ENCODE data around the gene ASB7.
"Not testable (repeated sequence)": the region's sequence is repeated elsewhere in the genome, so short reads cannot be mapped to it uniquely, and the experiment has no call there.

The ASB7 gene

GRCh38 chr15:100572362-100572983 is 29.9 kb upstream of the ASB7 start:
- peak; percentile 32 for DNase-seq (ENCODE audit: low read depth)
- TF ChIP-seq MYC (IDR thresholded peaks at IDR 0.05; ENCODE audit: low read depth, low read length) (no peak), POLR2A (IDR thresholded peaks at IDR 0.05; ENCODE audit: extremely low read depth, insufficient read length) (no peak), CTCF (IDR thresholded peaks at IDR 0.05; ENCODE audit: low read depth, low read length) (no peak), MAX (IDR thresholded peaks at IDR 0.05; ENCODE audit: low read depth, low read length) (no peak)
- no peak overlapping the region for H3K4me3 ChIP-seq (ENCODE audit: low read depth, low read length)

- H3K4me3 ChIP-seq (ENCODE audit: low read depth, low read length), result no peak overlapping the region
- TF ChIP-seq MAX (IDR thresholded peaks at IDR 0.05; ENCODE audit: low read depth, low read length) (no peak), POLR2A (IDR thresholded peaks at IDR 0.05; ENCODE audit: extremely low read depth, insufficient read length) (no peak), MYC (IDR thresholded peaks at IDR 0.05; ENCODE audit: low read depth, low read length) (no peak), CTCF (IDR thresholded peaks at IDR 0.05; ENCODE audit: low read depth, low read length) (no peak)
- DNase-seq (ENCODE audit: low read depth), result no peak
These were observed 28.9 kb upstream of the ASB7 start for GRCh38 chr15:100573526-100573925.

- DNase-seq (ENCODE audit: low read depth), result no peak
- TF ChIP-seq POLR2A (IDR thresholded peaks at IDR 0.05; ENCODE audit: extremely low read depth, insufficient read length), result no peak
- H3K4me3 ChIP-seq (ENCODE audit: low read depth, low read length), result no peak overlapping the region
These were observed 22.0 kb upstream of the ASB7 start for GRCh38 chr15:100580414-100580813.

- TF ChIP-seq CTCF (IDR thresholded peaks at IDR 0.05; ENCODE audit: low read depth, low read length) (no peak), POLR2A (IDR thresholded peaks at IDR 0.05; ENCODE audit: extremely low read depth, insufficient read length) (no peak), MYC (IDR thresholded peaks at IDR 0.05; ENCODE audit: low read depth, low read length) (no peak), MAX (IDR thresholded peaks at IDR 0.05; ENCODE audit: low read depth, low read length) (no peak)
- DNase-seq (ENCODE audit: low read depth), result peak; percentile 44
- H3K4me3 ChIP-seq (ENCODE audit: low read depth, low read length), result no peak overlapping the region
These were observed 13.6 kb upstream of the ASB7 start for GRCh38 chr15:100588638-100589242.

- DNase-seq (ENCODE audit: low read depth); H3K4me3 ChIP-seq (ENCODE audit: low read depth, low read length): not testable (repeated sequence)
These were observed 11.2 kb upstream of the ASB7 start for GRCh38 chr15:100591163-100591562.

- no peak for DNase-seq (ENCODE audit: low read depth)
- TF ChIP-seq MAX (IDR thresholded peaks at IDR 0.05; ENCODE audit: low read depth, low read length) (no peak), MYC (IDR thresholded peaks at IDR 0.05; ENCODE audit: low read depth, low read length) (no peak), CTCF (IDR thresholded peaks at IDR 0.05; ENCODE audit: low read depth, low read length) (no peak), POLR2A (IDR thresholded peaks at IDR 0.05; ENCODE audit: extremely low read depth, insufficient read length) (no peak)
- H3K4me3 ChIP-seq (ENCODE audit: low read depth, low read length), result no peak overlapping the region
These were observed 10.6 kb upstream of the ASB7 start for GRCh38 chr15:100591835-100592234.

- DNase-seq (ENCODE audit: low read depth), result no peak
- no peak overlapping the region for H3K4me3 ChIP-seq (ENCODE audit: low read depth, low read length)
These were observed 9.5 kb upstream of the ASB7 start for GRCh38 chr15:100592898-100593297.

More at GRCh38 chr15:100592898-100593297, 9.5 kb upstream of the ASB7 start:
- TF ChIP-seq MAX (IDR thresholded peaks at IDR 0.05; ENCODE audit: low read depth, low read length) (no peak), POLR2A (IDR thresholded peaks at IDR 0.05; ENCODE audit: extremely low read depth, insufficient read length) (no peak), MYC (IDR thresholded peaks at IDR 0.05; ENCODE audit: low read depth, low read length) (no peak), CTCF (IDR thresholded peaks at IDR 0.05; ENCODE audit: low read depth, low read length) (no peak)

Data from NB4 (cell line).